HEK293T (cell line): ENCODE data around the gene MIGA1.

Source experiments
- CTCF ChIA-PET: fragments of 350-600 bp; formaldehyde crosslinking; extraction: SDS; loops from one replicate; lab custom pipeline; 2021; ENCODE audit warnings: antibody characterized with exemption, inconsistent platforms; lab: Yijun Ruan, JAX
- POLR2A ChIA-PET: fragments of 350-600 bp; formaldehyde crosslinking; extraction: SDS; loops from one replicate; lab custom pipeline; 2020; ENCODE audit warnings: antibody characterized with exemption, inconsistent platforms; lab: Yijun Ruan, JAX
- DNase-seq: peaks from one replicate; pipeline ENCODE4 v3.0.0; 2012; ENCODE audit warnings: mixed read lengths; ENCODE audit errors: extremely low spot score
- ARNT ChIP-seq: fragments of 450-650 bp; IDR thresholded peaks from 2 replicates; pipeline ENCODE4 v1.6.1; 2017; ENCODE audit warnings: mild to moderate bottlenecking
- BHLHE40 ChIP-seq: fragments of 450-650 bp; IDR thresholded peaks from 2 replicates; pipeline ENCODE4 v1.6.1; 2016; ENCODE audit warnings: mild to moderate bottlenecking, moderate library complexity, borderline replicate concordance
- CTBP1 ChIP-seq: fragments of 450-650 bp; IDR thresholded peaks from 2 replicates; pipeline ENCODE4 v1.6.1; 2016; ENCODE audit warnings: borderline replicate concordance
- ELF4 ChIP-seq: fragments of 450-650 bp; IDR thresholded peaks from 2 replicates; pipeline ENCODE4 v1.6.1; 2017; ENCODE audit warnings: antibody characterized with exemption
- FOXA1 ChIP-seq: fragments of 450-650 bp; IDR thresholded peaks from 2 replicates; pipeline ENCODE4 v1.6.1; 2016; ENCODE audit warnings: mild to moderate bottlenecking
- FOXK2 ChIP-seq: fragments of 450-650 bp; IDR thresholded peaks from 2 replicates; pipeline ENCODE4 v1.6.1; 2016; ENCODE audit warnings: mild to moderate bottlenecking
- FOXM1 ChIP-seq: fragments of 450-650 bp; IDR thresholded peaks from 2 replicates; pipeline ENCODE4 v1.6.1; 2017; ENCODE audit warnings: mild to moderate bottlenecking, borderline replicate concordance
- HDGF ChIP-seq: fragments of 450-650 bp; IDR thresholded peaks from 2 replicates; pipeline ENCODE4 v1.6.1; 2017; ENCODE audit warnings: antibody characterized with exemption, borderline replicate concordance
- L3MBTL2 ChIP-seq: fragments of 450-650 bp; conservative IDR thresholded peaks from 2 replicates; pipeline ENCODE4 v1.6.1; 2016; ENCODE audit warnings: mild to moderate bottlenecking
- LEF1 ChIP-seq: fragments of 450-650 bp; IDR thresholded peaks from 2 replicates; pipeline ENCODE4 v1.6.1; 2017; ENCODE audit warnings: mild to moderate bottlenecking, borderline replicate concordance
- NFRKB ChIP-seq: fragments of 450-650 bp; IDR thresholded peaks from 2 replicates; pipeline ENCODE4 v1.6.1; 2016; ENCODE audit warnings: mild to moderate bottlenecking, moderate library complexity
- SP1 ChIP-seq: fragments of 450-650 bp; IDR thresholded peaks from 2 replicates; pipeline ENCODE4 v1.6.1; 2017
- SUZ12 ChIP-seq: fragments of 450-650 bp; IDR thresholded peaks from 2 replicates; pipeline ENCODE4 v1.6.1; 2016; ENCODE audit warnings: mild to moderate bottlenecking
- TARDBP ChIP-seq: fragments of 450-650 bp; IDR thresholded peaks from 2 replicates; pipeline ENCODE4 v1.6.1; 2016
- ZNF384 ChIP-seq: fragments of 450-650 bp; IDR thresholded peaks from 2 replicates; pipeline ENCODE4 v1.6.1; 2016
- TF ChIP-seq, protein P1 (sequence below): fragments of 450-650 bp; IDR thresholded peaks from 2 replicates; pipeline ENCODE4 v1.6.1; 2016

MIGA1 gene

DNA sequence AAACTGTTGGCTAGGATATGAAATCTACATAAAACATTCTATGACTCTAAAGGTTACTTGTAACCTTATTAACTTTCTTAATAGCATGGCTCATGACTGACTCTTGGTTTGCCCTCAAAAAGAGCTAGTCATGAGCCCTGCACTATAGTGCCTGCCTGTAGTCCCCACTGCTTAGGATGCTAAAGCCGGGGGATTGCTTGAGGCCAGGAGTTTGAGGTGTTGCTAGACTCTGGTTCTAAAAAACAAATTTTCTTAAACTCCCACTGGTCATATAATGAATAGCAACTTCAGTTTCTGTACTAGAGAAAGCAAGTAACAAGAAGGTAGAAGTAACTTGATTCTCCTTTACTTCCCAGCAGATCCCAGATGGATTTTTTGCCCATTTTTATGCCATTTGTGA is 93.2 kb downstream of the MIGA1 start:
- no peak for DNase-seq
- ChIA-PET CTCF (no interaction called here), POLR2A (no interaction called here)
- no peak for TF ChIP-seq HDGF
- no peak for TF ChIP-seq ARNT
- no peak for TF ChIP-seq SUZ12
- no peak for TF ChIP-seq FOXM1
- TF ChIP-seq L3MBTL2, result no peak
- no peak for TF ChIP-seq ELF4
- TF ChIP-seq FOXK2, result no peak
- no peak for TF ChIP-seq LEF1
- TF ChIP-seq CTBP1, result no peak
- TF ChIP-seq TARDBP, result no peak
- no peak for TF ChIP-seq FOXA1
- TF ChIP-seq BHLHE40, result no peak
- TF ChIP-seq, protein P1, sequence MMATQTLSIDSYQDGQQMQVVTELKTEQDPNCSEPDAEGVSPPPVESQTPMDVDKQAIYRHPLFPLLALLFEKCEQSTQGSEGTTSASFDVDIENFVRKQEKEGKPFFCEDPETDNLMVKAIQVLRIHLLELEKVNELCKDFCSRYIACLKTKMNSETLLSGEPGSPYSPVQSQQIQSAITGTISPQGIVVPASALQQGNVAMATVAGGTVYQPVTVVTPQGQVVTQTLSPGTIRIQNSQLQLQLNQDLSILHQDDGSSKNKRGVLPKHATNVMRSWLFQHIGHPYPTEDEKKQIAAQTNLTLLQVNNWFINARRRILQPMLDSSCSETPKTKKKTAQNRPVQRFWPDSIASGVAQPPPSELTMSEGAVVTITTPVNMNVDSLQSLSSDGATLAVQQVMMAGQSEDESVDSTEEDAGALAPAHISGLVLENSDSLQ, result no peak
- no peak for TF ChIP-seq SP1
- TF ChIP-seq NFRKB, result no peak
- TF ChIP-seq ZNF384, result no peak

DNA sequence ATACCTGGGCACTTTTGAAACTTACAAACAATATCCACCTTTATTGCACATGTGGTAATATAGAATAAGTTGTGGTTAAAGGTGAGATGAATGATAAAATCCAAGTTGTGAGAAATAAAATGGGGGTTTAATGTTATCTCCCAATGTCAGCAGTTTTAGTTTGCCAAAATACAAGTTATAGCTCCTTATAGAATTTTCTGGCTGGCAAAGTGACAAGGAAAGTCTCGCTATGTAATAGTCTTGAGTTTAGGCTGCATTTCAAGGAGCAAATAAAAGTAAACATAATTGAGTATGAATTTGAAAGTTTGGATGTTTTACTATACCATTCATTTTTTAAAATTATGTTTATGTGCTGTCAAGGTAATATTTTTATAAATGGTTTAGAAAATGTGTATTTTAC is 94.0 kb downstream of the MIGA1 start:
- TF ChIP-seq CTBP1 (no peak), HDGF (no peak), TARDBP (no peak), SP1 (no peak), L3MBTL2 (no peak), SUZ12 (no peak), ELF4 (no peak)
- ChIA-PET CTCF (no interaction called here), POLR2A (no interaction called here)
- DNase-seq, result no peak

GRCh38 chr1:77874804-77875445 is 95.5 kb downstream of the MIGA1 start:
- ChIA-PET POLR2A (interaction anchor here (1.0 to 1.8 kb wide), 2 partner anchors 13 to 105 kb away, joined by 3 to 10 read pairs; partner anchors contain the start of gene NEXN), CTCF (no interaction called here)
- TF ChIP-seq LEF1, result no peak
- TF ChIP-seq NFRKB, result no peak
- TF ChIP-seq SP1, result no peak
- no peak for TF ChIP-seq FOXA1
- no peak for TF ChIP-seq SUZ12
- TF ChIP-seq FOXK2, result no peak
- no peak for TF ChIP-seq CTBP1
- no peak for TF ChIP-seq TARDBP
- TF ChIP-seq ARNT, result no peak
- TF ChIP-seq, protein P1, result no peak
- no peak for TF ChIP-seq L3MBTL2
- TF ChIP-seq BHLHE40, result no peak
- TF ChIP-seq ELF4, result no peak
- no peak for TF ChIP-seq ZNF384
- DNase-seq, result no peak

DNA sequence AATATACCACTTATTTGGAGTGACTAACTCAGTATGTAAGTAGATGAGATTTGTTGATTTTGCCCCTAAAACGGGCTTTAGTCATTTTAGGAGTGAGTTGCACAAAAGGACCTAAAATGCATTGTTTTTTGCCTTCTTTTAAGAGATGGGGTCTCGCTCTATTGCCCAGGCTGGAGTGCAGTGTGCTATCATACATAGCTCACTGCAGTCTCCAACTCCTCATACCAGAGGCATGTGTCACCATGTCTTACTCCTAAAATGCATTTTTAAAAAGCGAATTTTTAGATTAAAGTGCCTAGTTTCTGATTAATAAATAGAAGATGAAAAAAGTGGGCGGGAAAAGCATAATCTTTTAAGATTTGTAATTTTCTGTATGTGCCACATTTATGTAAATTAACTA is 97.4 kb downstream of the MIGA1 start:
- ChIA-PET POLR2A (interaction anchor here (0.6 kb wide), 1 partner anchor 28 kb away, joined by 3 read pairs; no protein-coding TSS in a partner anchor), CTCF (no interaction called here)
- no peak for DNase-seq
- no peak for TF ChIP-seq CTBP1
- TF ChIP-seq SP1, result no peak
- TF ChIP-seq ZNF384, result no peak
- no peak for TF ChIP-seq L3MBTL2
- TF ChIP-seq BHLHE40, result no peak
- no peak for TF ChIP-seq NFRKB
- TF ChIP-seq SUZ12, result no peak

- ChIA-PET POLR2A (no interaction called here), CTCF (no interaction called here)
- no peak for DNase-seq
- TF ChIP-seq NFRKB (no peak), FOXM1 (no peak), LEF1 (no peak), SUZ12 (no peak), ZNF384 (no peak), FOXA1 (no peak), ARNT (no peak), HDGF (no peak), TARDBP (no peak)
Measured at GRCh38 chr1:77881061-77881460, 101.6 kb downstream of the MIGA1 start.

- no peak for DNase-seq
- CTCF ChIA-PET, result no interaction called here
- POLR2A ChIA-PET, result no interaction called here
- TF ChIP-seq BHLHE40, result no peak
- TF ChIP-seq ZNF384, result no peak
- TF ChIP-seq FOXA1, result no peak
- TF ChIP-seq SUZ12, result no peak
- no peak for TF ChIP-seq HDGF
- TF ChIP-seq TARDBP, result no peak
- TF ChIP-seq ELF4, result no peak
- no peak for TF ChIP-seq LEF1
- TF ChIP-seq CTBP1, result no peak
- no peak for TF ChIP-seq SP1
- no peak for TF ChIP-seq NFRKB
- TF ChIP-seq FOXM1, result no peak
- TF ChIP-seq, protein P1, result no peak
- no peak for TF ChIP-seq ARNT
- TF ChIP-seq L3MBTL2, result no peak
- no peak for TF ChIP-seq FOXK2
Measured at GRCh38 chr1:77882411-77882810, 103.0 kb downstream of the MIGA1 start.
